Natural killer cell (primary cell): ENCODE results near the gene ZFAND3. TPM values are rescaled to one million over a fixed set of nuclear protein-coding genes. Genes with fewer than 3 reads are reported as not detected.

ENCODE experiments used
- ATAC-seq, 3 donors: fragments of 150-1000 bp in 2 of 3; fragments of 200-7000 bp in 1 of 3; cut with Tn5 transposase; 1 replicate in 1 of 3; 2 replicates in 2 of 3; pipeline ENCODE4 v1.10.0; 2021; ENCODE audit warnings: mild to moderate bottlenecking in 2 of 3, moderate library complexity in 2 of 3
- DNase-seq, 2 donors: peaks; one replicate each; pipeline versions ENCODE4 v3.0.0 to v3.0.0-alpha.2; 2013 to 2021; ENCODE audit warnings: mixed read lengths in 1 of 2
- H3K27ac ChIP-seq: one replicate; pipeline ENCODE4 v1.5.1; 2013; ENCODE audit warnings: mild to moderate bottlenecking, low read length
- H3K27me3 ChIP-seq: one replicate; pipeline ENCODE4 v1.6.1; 2013; ENCODE audit warnings: low read length; ENCODE audit not compliant: control insufficient read depth, insufficient read depth
- H3K36me3 ChIP-seq: one replicate; pipeline ENCODE4 v1.6.1; 2013; ENCODE audit warnings: low read length; ENCODE audit not compliant: control insufficient read depth, insufficient read depth
- H3K4me1 ChIP-seq: one replicate; pipeline ENCODE4 v1.6.1; 2013; ENCODE audit warnings: low read length; ENCODE audit not compliant: control insufficient read depth, insufficient read depth
- H3K4me3 ChIP-seq: one replicate; pipeline ENCODE4 v1.5.1; 2013; ENCODE audit warnings: low read length
- H3K9me3 ChIP-seq: one replicate; pipeline ENCODE4 v1.6.1; 2013; ENCODE audit warnings: low read length; ENCODE audit not compliant: control insufficient read depth, insufficient read depth
- H3K27ac Mint-ChIP-seq, 2 donors: one replicate each; pipeline ENCODE4 v1.8.0; 2022; ENCODE audit warnings: mild to moderate bottlenecking in 2 of 2, mixed read lengths in 2 of 2, moderate library complexity in 1 of 2
- H3K27me3 Mint-ChIP-seq, 2 donors: one replicate each; pipeline ENCODE4 v1.8.0; 2022; ENCODE audit warnings: low read depth in 2 of 2, mixed read lengths in 2 of 2
- H3K36me3 Mint-ChIP-seq: one replicate; pipeline ENCODE4 v1.8.0; 2022; ENCODE audit warnings: mixed read lengths
- H3K4me1 Mint-ChIP-seq, 2 donors: one replicate each; pipeline ENCODE4 v1.8.0; 2022; ENCODE audit warnings: mixed read lengths in 2 of 2
- H3K4me3 Mint-ChIP-seq: one replicate; pipeline ENCODE4 v1.8.0; 2022; ENCODE audit warnings: mild to moderate bottlenecking, moderate library complexity, mixed read lengths
- H3K9me3 Mint-ChIP-seq, 2 donors: one replicate each; pipeline ENCODE4 v1.8.0; 2022; ENCODE audit warnings: mixed read lengths in 2 of 2
- WGBS: methylation state at CpG from one replicate; pipeline ENCODE4 v1.1.7; 2013; ENCODE audit warnings: missing lambda C conversion rate; ENCODE audit not compliant: insufficient coverage; 5-methylcytosine and 5-hydroxymethylcytosine counted together
- intact Hi-C: fragments of 100-400 bp; cut with micrococcal nuclease; formaldehyde crosslinking; loops from one replicate; pipeline ENCODE4 v1.14.2; 2022
- total RNA-seq, 4 donors: library from RNA; stranded (reverse); fragments of 120-200 nt in 1 of 4; gene quantifications; one replicate each; pipeline versions ENCODE4 v1.2.3 to v1.2.4, GENCODE V29; 2013 to 2022
- TF ChIP-seq, protein P1 (sequence below): fragments of 200-600 bp; IDR thresholded peaks from one replicate; pipeline ENCODE4 v1.8.0; 2022; ENCODE audit warnings: antibody characterized with exemption

The ZFAND3 gene
- total RNA-seq, 3 donors from 2014 or later (not counting 1 experiment from before 2014, with no cell fraction given) = 87.7 to 97.4 (median 90.1) TPM

GRCh38 chr6:38067263-38067980 lies 247.9 kb downstream of the ZFAND3 start:
- no peaks in the 10 kb centered on the region for H3K27me3 ChIP-seq
- no peak overlapping the region for H3K4me3 ChIP-seq
- Mint-ChIP-seq H3K4me1 (peaks cover 41 to 42% of the 10 kb centered on the region in 2 donors), H3K9me3 (no peaks in the 10 kb centered on the region), H3K27ac (peak overlapping the region; percentile 42 to 62), H3K4me3 (no peak overlapping the region), H3K36me3 (no peaks in the 10 kb centered on the region), H3K27me3 (no peaks in the 10 kb centered on the region)
- WGBS = 64% methylated on average over 2 of the region's 2 CpGs
- H3K9me3 ChIP-seq = no peaks in the 10 kb centered on the region
- ATAC-seq (no peak), DNase-seq (no peak)
- no peak overlapping the region for H3K27ac ChIP-seq
- no peaks in the 10 kb centered on the region for H3K4me1 ChIP-seq
- TF ChIP-seq, protein P1, sequence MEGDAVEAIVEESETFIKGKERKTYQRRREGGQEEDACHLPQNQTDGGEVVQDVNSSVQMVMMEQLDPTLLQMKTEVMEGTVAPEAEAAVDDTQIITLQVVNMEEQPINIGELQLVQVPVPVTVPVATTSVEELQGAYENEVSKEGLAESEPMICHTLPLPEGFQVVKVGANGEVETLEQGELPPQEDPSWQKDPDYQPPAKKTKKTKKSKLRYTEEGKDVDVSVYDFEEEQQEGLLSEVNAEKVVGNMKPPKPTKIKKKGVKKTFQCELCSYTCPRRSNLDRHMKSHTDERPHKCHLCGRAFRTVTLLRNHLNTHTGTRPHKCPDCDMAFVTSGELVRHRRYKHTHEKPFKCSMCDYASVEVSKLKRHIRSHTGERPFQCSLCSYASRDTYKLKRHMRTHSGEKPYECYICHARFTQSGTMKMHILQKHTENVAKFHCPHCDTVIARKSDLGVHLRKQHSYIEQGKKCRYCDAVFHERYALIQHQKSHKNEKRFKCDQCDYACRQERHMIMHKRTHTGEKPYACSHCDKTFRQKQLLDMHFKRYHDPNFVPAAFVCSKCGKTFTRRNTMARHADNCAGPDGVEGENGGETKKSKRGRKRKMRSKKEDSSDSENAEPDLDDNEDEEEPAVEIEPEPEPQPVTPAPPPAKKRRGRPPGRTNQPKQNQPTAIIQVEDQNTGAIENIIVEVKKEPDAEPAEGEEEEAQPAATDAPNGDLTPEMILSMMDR = no peak
- intact Hi-C loops = no loop called here
- peaks cover 20% of the 10 kb centered on the region for H3K36me3 ChIP-seq

DNA sequence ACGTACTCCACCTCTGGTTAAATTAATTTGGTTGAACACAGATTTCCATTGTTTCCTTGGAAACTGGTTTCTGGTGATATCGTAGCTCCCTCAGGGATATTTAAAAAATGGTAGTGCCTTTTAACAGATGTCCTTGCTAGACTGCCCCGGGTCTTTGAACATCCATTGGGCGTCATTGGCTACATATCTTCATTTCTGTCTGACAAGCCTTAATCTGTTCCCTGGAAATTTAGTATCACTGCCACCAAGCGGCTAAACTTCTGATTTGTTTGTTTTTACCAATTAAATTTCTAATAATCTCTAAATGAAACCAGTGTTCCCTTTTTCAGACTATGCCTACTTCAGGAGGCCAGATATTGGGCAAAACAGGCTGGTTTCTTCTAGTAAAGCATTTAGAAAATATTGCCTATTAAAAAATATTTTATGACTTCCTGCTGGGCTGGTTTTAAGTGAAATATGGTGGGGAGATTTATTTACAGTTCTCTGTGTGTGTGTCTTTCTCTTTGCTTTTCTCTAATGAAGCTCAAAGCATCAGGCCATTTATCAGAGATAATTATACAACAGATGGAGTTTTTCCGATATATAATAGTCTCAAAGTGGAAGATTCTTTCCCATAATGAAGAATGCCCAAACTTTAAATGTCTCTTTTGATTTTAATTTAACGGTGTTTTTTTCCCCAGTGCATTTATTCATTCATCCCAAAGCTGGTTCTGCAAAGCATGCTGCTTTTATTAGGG lies 249.5 kb downstream of the ZFAND3 start:
- no peaks in the 10 kb centered on the region for H3K36me3 Mint-ChIP-seq
- no peak overlapping the region for H3K27ac ChIP-seq
- H3K4me1 Mint-ChIP-seq = peaks cover 36 to 43% of the 10 kb centered on the region in 2 donors
- DNase-seq = no peak
- 98% methylated on average over 5 of the region's 7 CpGs for WGBS
- peak overlapping the region in 1 of 2 donors; percentile 22 for H3K27ac Mint-ChIP-seq
- H3K9me3 Mint-ChIP-seq = no peaks in the 10 kb centered on the region
- TF ChIP-seq, protein P1 = no peak
- H3K4me3 ChIP-seq = no peak overlapping the region
- H3K9me3 ChIP-seq = no peaks in the 10 kb centered on the region
- intact Hi-C loops = no loop called here
- H3K4me3 Mint-ChIP-seq = no peak overlapping the region
- H3K36me3 ChIP-seq = peaks cover 7% of the 10 kb centered on the region
- H3K27me3 ChIP-seq = no peaks in the 10 kb centered on the region
- H3K27me3 Mint-ChIP-seq = no peaks in the 10 kb centered on the region
- H3K4me1 ChIP-seq = no peaks in the 10 kb centered on the region
- ATAC-seq = no peak

- TF ChIP-seq, protein P1 = no peak
- no peaks in the 10 kb centered on the region for H3K9me3 Mint-ChIP-seq
- H3K4me1 Mint-ChIP-seq = peaks cover 35 to 43% of the 10 kb centered on the region in 2 donors
- Histone ChIP-seq H3K36me3 (peaks cover 6% of the 10 kb centered on the region), H3K27me3 (no peaks in the 10 kb centered on the region), H3K27ac (no peak overlapping the region), H3K4me1 (no peaks in the 10 kb centered on the region), H3K9me3 (no peaks in the 10 kb centered on the region), H3K4me3 (no peak overlapping the region)
- H3K27me3 Mint-ChIP-seq = no peaks in the 10 kb centered on the region
- H3K4me3 Mint-ChIP-seq = no peak overlapping the region
- intact Hi-C loops = no loop called here
- H3K36me3 Mint-ChIP-seq = no peaks in the 10 kb centered on the region
- ATAC-seq (no peak), DNase-seq (no peak)
- no peak overlapping the region for H3K27ac Mint-ChIP-seq
- WGBS = 67% methylated on average over 3 of the region's 4 CpGs
Observed at GRCh38 chr6:38077488-38078030, 258.0 kb downstream of the ZFAND3 start.
